ENCODE measurements around the gene ALKBH8. TPM values are rescaled to one million over a fixed set of nuclear protein-coding genes. Genes with fewer than 3 reads are reported as not detected.
"Not testable (repeated sequence)": the region's sequence is repeated elsewhere in the genome, so short reads cannot be mapped to it uniquely, and the experiment has no call there.

The ALKBH8 gene
- total RNA-seq, 8 experiments from 2014 or later: 7.2 to 12.1 (median 9.4) TPM

DNA sequence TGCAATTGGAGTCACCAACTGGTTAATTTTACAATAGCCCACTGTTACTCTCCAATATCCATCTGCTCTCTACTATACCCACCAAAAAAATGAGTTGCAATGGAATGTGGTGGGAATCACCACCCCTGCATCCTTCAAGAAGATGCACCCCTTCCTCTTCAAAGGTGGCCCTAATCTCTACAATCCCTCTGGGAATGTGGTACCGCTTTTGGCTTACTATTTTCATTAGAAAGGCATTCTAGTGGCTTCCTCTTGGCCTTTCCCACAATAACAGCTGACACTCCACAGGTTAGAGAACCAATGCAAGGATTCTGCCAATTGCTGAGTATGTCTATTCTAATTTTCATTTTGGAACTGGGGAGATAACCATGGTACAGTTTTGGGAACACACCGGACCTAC is 74.7 kb downstream of the ALKBH8 start:
- ATAC-seq (replicated peaks in 6 of 8): no peak
- in situ Hi-C loops (cut with MboI; ENCODE audit: low pct_unique_long_range_greater_than_20kb in 2 of 9, low sequenced_read_pairs in 9 of 9, unreplicated experiment in 9 of 9): no loop called here
- no peak overlapping the region for H3K27ac ChIP-seq
- no peaks in the 10 kb centered on the region for H3K4me1 ChIP-seq (replicated peaks in 1 of 2)
- WGBS, 10 experiments: 50 to 100% (median 93%) methylated on average over 1 to 2 of the region's 2 CpGs; no CpG with 5 or more reads in 2 of the 10 experiments
- no peak overlapping the region for H3K4me3 ChIP-seq

DNA sequence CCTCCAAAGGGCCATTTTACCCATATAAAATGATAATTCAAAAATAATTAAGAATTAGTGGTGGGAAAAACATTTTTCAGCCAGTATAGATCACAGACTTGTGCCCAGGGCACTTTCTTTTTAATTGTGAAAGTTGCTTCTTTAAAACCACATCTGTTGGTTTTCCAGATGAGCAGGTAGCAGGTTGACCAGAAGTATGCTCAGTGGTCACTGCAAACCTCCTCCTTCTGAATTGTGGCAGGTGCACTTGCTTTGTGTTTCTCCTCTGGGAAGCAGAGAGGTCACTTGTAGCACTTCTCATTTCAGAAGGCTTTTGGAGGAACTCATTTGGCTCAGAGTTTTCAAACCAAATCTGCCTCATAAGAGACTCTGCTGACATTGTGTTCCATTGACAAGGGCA is 83.3 kb downstream of the ALKBH8 start:
- Histone ChIP-seq H3K27ac (no peak overlapping the region), H3K4me1 (replicated peaks in 1 of 2) (no peaks in the 10 kb centered on the region), H3K4me3 (no peak overlapping the region)
- in situ Hi-C loops (cut with MboI; ENCODE audit: low pct_unique_long_range_greater_than_20kb in 2 of 9, low sequenced_read_pairs in 9 of 9, unreplicated experiment in 9 of 9): no loop called here
- ATAC-seq (replicated peaks in 6 of 8): no peak

DNA sequence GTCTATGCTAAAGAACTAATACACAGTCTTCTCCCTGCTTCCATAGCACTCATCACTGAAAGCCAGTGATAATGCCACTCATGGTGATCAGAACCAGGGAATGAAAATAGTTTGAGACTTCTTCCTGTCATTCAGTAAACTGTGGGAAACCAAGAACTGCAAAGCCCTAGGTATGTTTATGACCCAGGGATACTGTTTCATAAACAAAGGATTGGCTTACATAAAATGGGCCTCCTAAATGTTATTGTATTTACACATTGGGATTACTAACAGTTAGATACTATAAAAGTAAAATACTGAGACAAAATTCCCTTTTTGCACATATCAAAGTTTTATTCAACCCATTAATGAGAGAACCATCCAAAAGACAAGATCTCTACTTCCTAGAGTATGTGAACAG is 86.6 kb downstream of the ALKBH8 start:
- Histone ChIP-seq H3K4me3 (no peak overlapping the region), H3K4me1 (replicated peaks in 1 of 2) (no peaks in the 10 kb centered on the region), H3K27ac (no peak overlapping the region)
- in situ Hi-C loops (cut with MboI; ENCODE audit: low pct_unique_long_range_greater_than_20kb in 2 of 9, low sequenced_read_pairs in 9 of 9, unreplicated experiment in 9 of 9): no loop called here
- ATAC-seq (replicated peaks in 6 of 8): no peak

DNA sequence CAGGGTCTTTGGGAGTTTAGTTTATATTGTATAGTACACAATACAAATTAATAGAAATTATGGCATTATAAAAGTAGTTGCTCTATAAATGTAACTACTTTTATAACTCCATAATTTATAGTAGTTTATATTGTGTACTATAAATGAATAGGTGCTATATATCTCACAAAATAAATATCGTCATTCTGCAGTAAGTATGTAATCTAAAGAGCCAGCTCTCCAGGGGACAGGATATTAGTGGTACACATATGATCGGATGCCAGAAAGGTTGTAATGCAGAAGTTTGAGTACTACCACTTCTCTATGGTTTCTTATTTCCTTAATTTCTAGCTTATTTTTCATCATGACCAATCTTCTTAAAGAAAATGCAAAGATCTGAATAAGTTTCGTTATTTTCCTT is 87.7 kb downstream of the ALKBH8 start:
- in situ Hi-C loops (cut with MboI; ENCODE audit: low pct_unique_long_range_greater_than_20kb in 2 of 9, low sequenced_read_pairs in 9 of 9, unreplicated experiment in 9 of 9): no loop called here
- no peak for ATAC-seq (replicated peaks in 6 of 8)
- peaks cover 0 to 4% of the 10 kb centered on the region in 2 donors for H3K4me1 ChIP-seq (replicated peaks in 1 of 2)
- H3K27ac ChIP-seq: no peak overlapping the region
- WGBS, 10 experiments: 29 to 93% (median 73%) methylated on average over 1 to 3 of the region's 3 CpGs
- no peak overlapping the region for H3K4me3 ChIP-seq

DNA sequence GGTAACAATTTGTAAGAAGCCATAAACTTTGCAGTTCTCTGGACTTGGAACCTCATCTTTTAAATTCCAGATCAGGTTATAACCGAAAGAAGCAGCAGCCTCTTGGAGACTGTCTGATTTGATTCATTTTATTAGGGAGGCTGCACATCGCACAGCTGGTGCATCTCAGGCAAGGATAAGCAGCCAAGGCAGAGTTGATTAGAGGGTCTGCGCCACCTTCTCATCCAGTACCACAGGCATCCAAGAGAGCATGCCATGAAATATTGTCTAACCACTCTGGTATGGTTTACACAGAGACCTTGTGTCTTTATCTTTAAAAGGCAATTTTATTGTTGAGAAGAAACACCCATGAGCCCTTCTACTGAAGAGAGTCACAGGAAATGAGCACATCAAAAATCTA is 91.7 kb downstream of the ALKBH8 start:
- H3K4me1 ChIP-seq (replicated peaks in 1 of 2): peaks cover 0 to 4% of the 10 kb centered on the region in 2 donors
- in situ Hi-C loops (cut with MboI; ENCODE audit: low pct_unique_long_range_greater_than_20kb in 2 of 9, low sequenced_read_pairs in 9 of 9, unreplicated experiment in 9 of 9): no loop called here
- H3K4me3 ChIP-seq: no peak overlapping the region
- H3K27ac ChIP-seq: no peak overlapping the region
- WGBS, 10 experiments: 14 to 90% (median 59%) methylated on average over 1 to 3 of the region's 3 CpGs; no CpG with 5 or more reads in 3 of the 10 experiments
- ATAC-seq (replicated peaks in 6 of 8): no peak

- Histone ChIP-seq H3K27ac (no peak overlapping the region), H3K4me3 (no peak overlapping the region), H3K4me1 (replicated peaks in 1 of 2) (peaks cover 0 to 4% of the 10 kb centered on the region in 2 donors)
- ATAC-seq (replicated peaks in 6 of 8): no peak
- in situ Hi-C loops (cut with MboI; ENCODE audit: low pct_unique_long_range_greater_than_20kb in 2 of 9, low sequenced_read_pairs in 9 of 9, unreplicated experiment in 9 of 9): no loop called here
- WGBS, 10 experiments: 0 to 83% (median 33%) methylated on average over 1 of the region's 1 CpG; no CpG with 5 or more reads in 1 of the 10 experiments
Observed at GRCh38 chr11:107472966-107473365, 92.6 kb downstream of the ALKBH8 start.

DNA sequence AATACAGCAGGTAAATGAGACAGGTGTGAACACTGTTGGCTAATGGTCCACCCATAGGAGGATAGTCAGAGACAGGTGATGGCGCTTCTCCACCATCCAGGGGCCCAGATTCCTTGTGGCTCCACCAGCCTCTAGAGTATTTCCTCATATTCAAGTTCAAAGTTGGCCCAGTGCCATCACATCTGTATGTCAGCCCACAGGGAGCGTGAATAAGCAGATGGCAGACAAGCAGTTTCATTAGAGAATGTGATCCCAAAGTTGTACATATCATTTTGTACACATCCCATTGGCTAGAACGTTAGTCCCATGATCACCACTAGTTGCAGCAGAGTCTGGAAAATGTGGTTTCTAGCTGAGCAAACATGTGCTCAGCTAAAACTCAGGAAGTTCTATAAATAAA is 96.9 kb downstream of the ALKBH8 start:
- Histone ChIP-seq H3K4me3 (no peak overlapping the region), H3K27ac (no peak overlapping the region), H3K4me1 (replicated peaks in 1 of 2) (peaks cover 0 to 4% of the 10 kb centered on the region in 2 donors)
- ATAC-seq (replicated peaks in 6 of 8): peak in 3 of 8 experiments; percentile 55 to 71 (median 63)
- in situ Hi-C loops (cut with MboI; ENCODE audit: low pct_unique_long_range_greater_than_20kb in 2 of 9, low sequenced_read_pairs in 9 of 9, unreplicated experiment in 9 of 9): no loop called here
- WGBS, 10 experiments: 0 to 92% (median 50%) methylated on average over 1 to 3 of the region's 3 CpGs; no CpG with 5 or more reads in 2 of the 10 experiments

GRCh38 chr11:107467696-107468095 is 97.8 kb downstream of the ALKBH8 start:
- Histone ChIP-seq H3K4me1 (replicated peaks in 1 of 2) (no peaks in the 10 kb centered on the region), H3K4me3 (no peak overlapping the region), H3K27ac (no peak overlapping the region)
- in situ Hi-C loops (cut with MboI; ENCODE audit: low pct_unique_long_range_greater_than_20kb in 2 of 9, low sequenced_read_pairs in 9 of 9, unreplicated experiment in 9 of 9): no loop called here
- ATAC-seq (replicated peaks in 6 of 8): no peak
- WGBS, 10 experiments: 0 to 89% (median 60%) methylated on average over 1 of the region's 1 CpG; no CpG with 5 or more reads in 1 of the 10 experiments

- H3K4me3 ChIP-seq; H3K4me1 ChIP-seq (replicated peaks in 1 of 2); in situ Hi-C loops (cut with MboI; ENCODE audit: low pct_unique_long_range_greater_than_20kb in 2 of 9, low sequenced_read_pairs in 9 of 9, unreplicated experiment in 9 of 9); H3K27ac ChIP-seq; ATAC-seq (replicated peaks in 6 of 8): not testable (repeated sequence)
- 20 to 100% (median 64%) methylated on average over 1 to 8 of the region's 10 CpGs; no CpG with 5 or more reads in 2 of the 10 experiments for WGBS, 10 experiments
Observed at GRCh38 chr11:107466275-107466866, 99.2 kb downstream of the ALKBH8 start.

GRCh38 chr11:107457558-107458271 is 107.8 kb downstream of the ALKBH8 start, which contains the start of gene CWF19L2:
Gene CWF19L2, minus strand, starts transcription at chr11:107457825. Its CDS starts 9 bp downstream, at chr11:107457816.
- ATAC-seq (replicated peaks in 6 of 8): peak; percentile 97 to 99 (median 98)
- in situ Hi-C loops (cut with MboI; ENCODE audit: low pct_unique_long_range_greater_than_20kb in 2 of 9, low sequenced_read_pairs in 9 of 9, unreplicated experiment in 9 of 9): no loop called here
- H3K27ac ChIP-seq: peak within 1 kb of the TSS in 1 of 2 donors; percentile 74
- WGBS, 10 experiments: 0 to 18% (median 1%) methylated on average over 4 to 24 of the region's 30 CpGs; no CpG with 5 or more reads in 1 of the 10 experiments
- H3K4me1 ChIP-seq (replicated peaks in 1 of 2): peaks cover 0 to 10% of the 10 kb centered on the region in 2 donors
- peak within 1 kb of the TSS; percentile 46 to 81 (median 64) for H3K4me3 ChIP-seq

GRCh38 chr11:107457205-107457557 is 108.4 kb downstream of the ALKBH8 start:
- WGBS, 10 experiments: 0 to 8% (median 0%) methylated on average over 3 to 6 of the region's 6 CpGs
- peak overlapping the region; percentile 46 to 81 (median 64) for H3K4me3 ChIP-seq
- H3K4me1 ChIP-seq (replicated peaks in 1 of 2): peaks cover 0 to 10% of the 10 kb centered on the region in 2 donors
- ATAC-seq (replicated peaks in 6 of 8): peak; percentile 33 to 60 (median 46)
- peak overlapping the region in 1 of 2 donors; percentile 74 for H3K27ac ChIP-seq
- in situ Hi-C loops (cut with MboI; ENCODE audit: low pct_unique_long_range_greater_than_20kb in 2 of 9, low sequenced_read_pairs in 9 of 9, unreplicated experiment in 9 of 9): no loop called here

DNA sequence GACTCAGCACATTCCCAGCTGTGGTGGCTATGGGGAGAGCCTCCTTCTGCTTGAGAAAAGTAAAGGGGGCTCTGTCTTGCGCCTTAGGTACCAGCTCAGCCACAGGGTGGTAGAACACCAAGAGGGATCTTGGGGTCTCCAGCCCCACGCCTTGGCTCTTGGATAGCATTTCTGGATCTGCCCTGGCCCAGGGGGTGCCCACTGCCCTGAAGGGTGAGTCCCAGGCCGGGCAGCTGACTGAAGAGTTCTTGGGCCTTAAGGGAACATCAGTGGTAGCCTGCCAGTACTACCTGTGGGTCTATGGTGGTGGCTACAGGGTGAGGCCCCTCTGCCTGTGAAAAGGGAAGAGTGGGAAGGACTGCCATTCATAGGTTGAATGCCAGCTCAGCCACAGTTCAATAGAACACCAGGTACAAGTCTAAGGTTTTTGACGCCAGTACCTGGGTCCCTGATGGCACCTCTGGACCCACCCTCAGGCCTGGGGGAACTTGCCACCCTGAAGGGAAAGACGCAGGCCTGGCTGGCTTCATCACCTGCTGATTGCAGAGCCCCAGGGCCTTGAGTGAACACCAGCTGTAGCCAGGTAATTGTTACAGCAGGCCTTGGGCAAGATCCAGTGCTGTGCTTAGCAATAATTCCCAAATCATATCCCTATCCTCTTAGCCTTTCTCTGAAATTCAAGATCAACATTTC is 111.8 kb downstream of the ALKBH8 start:
- H3K4me3 ChIP-seq: no peak overlapping the region
- in situ Hi-C loops (cut with MboI; ENCODE audit: low pct_unique_long_range_greater_than_20kb in 2 of 9, low sequenced_read_pairs in 9 of 9, unreplicated experiment in 9 of 9): no loop called here
- no peak overlapping the region for H3K27ac ChIP-seq
- H3K4me1 ChIP-seq (replicated peaks in 1 of 2): peaks cover 0 to 10% of the 10 kb centered on the region in 2 donors
- no peak for ATAC-seq (replicated peaks in 6 of 8)
- WGBS, 10 experiments: 80 to 94% (median 82%) methylated on average over 1 to 3 of the region's 5 CpGs; no CpG with 5 or more reads in 6 of the 10 experiments
